Fibroblast of mammary gland (primary cell): Measurements from ENCODE around the gene KRTAP2-3.
A peak's percentile ranks its signal among the peaks of the same experiment; 100 is the strongest.
"Not testable (repeated sequence)": the region's sequence is repeated elsewhere in the genome, so short reads cannot be mapped to it uniquely, and the experiment has no call there.

ENCODE experiments used
- DNase-seq: peaks from one replicate; pipeline ENCODE4 v3.0.0-alpha.2; 2010; ENCODE audit warnings: low read depth
- H3K4me3 ChIP-seq: 2 replicates; pipeline ENCODE4 v1.5.1; 2011; ENCODE audit warnings: low read depth, mild to moderate bottlenecking, low read length, moderate library complexity; ENCODE audit not compliant: control insufficient read depth
- CTCF ChIP-seq: conservative IDR thresholded peaks from 2 replicates; pipeline ENCODE4 v1.5.1; 2011; ENCODE audit warnings: low read depth, low read length, inconsistent platforms; ENCODE audit not compliant: control insufficient read depth, insufficient read depth

The KRTAP2-3 gene

DNA sequence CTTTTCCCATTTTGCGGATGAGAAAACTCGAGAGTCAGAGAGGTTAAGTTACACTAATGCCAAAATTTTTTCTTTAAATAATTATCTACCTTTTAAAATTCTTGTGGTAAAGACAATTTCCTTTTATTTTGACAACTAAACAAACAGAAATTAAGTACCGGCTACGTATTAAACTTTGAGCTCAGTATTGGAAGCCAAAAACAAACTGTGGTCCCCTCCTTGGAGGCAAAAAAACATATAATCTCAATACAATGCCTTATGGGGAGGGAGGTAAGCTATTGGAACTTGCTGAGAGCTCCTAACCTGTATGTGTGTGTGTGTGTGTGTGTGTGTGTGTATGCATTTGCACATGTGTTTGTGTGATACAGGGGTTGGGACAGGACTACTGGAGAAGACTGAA lies 3.5 kb upstream of the KRTAP2-3 start:
- no peak for DNase-seq
- no peak overlapping the region for H3K4me3 ChIP-seq
- no peak for TF ChIP-seq CTCF

DNA sequence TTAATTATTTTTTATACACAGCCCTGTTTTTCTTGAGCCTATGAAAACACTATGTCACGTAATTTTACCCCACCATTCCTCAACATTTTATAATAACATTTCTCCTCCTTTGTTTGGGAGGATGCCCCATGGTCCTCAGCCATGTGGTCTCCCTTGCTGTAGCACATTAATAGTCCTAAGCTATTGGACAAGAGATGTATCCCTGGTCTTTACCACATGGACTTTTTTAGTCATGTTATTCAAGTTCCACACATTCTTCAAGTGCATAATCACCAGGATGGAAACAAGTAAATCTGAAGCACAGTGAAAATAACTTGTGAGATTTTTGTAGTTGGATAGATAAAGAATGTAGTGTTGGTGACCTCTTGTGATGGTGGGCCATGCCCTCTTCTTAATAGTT lies 2.0 kb upstream of the KRTAP2-3 start:
- H3K4me3 ChIP-seq, result no peak overlapping the region
- TF ChIP-seq CTCF, result no peak
- peak; percentile 89 for DNase-seq

DNA sequence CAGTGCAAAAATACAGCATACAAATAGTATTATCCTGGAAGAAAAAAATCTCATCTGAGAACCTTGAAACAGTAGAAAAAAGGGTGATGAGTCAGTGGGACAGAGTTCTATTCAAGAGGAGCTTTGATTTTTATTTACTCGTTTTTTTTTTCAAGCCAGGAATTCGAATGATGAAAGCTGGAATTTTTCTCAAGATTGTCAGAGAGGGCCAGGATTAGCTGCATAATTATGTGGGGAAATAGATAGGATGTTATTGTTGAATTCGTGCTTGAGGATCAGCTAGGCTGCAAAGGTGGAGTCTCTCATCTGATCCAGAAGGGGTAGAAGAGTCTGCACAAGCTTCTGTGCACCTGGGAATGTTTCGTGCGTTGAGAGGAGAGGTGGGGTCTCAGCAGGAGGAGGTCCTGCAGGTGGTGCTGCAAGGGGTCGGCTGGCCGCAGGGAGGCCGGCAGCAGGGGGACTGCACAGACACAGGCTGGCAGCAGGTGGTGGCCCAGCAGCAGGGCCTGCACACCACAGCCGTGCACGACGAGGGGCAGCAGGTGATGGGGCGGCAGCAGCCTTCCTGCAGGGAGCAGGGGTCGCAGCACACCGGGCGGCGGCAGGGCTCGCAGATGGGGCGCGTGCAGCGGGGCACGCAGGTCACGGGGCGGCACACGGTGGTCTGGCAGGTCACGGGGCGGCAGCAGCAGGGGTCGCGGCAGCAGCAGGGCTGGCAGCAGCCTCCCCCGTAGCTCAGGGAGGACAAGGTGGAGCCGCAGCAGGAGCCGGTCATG lies 450 bp downstream of the KRTAP2-3 start:
- H3K4me3 ChIP-seq, result not testable (repeated sequence)
- peak; percentile 86 for DNase-seq

DNA sequence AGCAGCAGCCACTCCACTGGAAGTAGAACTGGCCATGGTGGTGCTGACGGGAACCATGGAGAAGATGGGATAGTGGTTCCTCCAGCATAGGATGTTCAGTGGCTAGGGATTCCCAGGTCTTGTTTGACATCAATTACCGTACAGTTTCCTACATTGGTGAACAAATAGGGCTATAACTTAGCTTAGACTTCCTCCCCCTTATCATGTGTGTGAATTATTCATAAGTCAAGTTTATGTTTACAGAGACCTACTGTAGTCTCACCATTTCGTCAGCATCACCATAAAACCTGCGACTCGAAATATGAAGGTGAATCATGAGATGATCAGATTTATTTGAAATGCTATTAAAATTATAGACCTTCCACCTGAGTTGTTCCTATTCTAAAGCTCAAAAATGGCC lies 1.2 kb downstream of the KRTAP2-3 start:
- no peak for TF ChIP-seq CTCF
- DNase-seq, result peak; percentile 15
- H3K4me3 ChIP-seq, result no peak overlapping the region

DNA sequence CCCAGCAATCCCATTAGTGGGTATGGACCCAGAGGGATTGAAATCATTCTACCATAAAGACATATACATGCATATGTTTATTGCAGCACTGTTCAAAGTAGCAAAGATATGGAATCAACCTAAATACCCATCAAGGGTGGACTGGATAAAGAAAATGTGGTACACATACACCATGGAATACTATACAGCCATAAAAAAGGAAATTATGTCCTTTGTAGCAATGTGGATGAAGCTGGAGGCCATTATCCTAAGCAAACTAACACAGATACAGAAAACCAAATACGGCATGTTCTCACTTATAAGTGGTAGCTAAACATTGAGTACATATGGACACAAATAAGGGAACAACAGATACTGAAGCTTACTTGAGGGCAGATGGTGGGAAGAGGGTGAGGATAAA lies 2.4 kb downstream of the KRTAP2-3 start:
- no peak overlapping the region for H3K4me3 ChIP-seq
- TF ChIP-seq CTCF, result no peak
- DNase-seq, result no peak

DNA sequence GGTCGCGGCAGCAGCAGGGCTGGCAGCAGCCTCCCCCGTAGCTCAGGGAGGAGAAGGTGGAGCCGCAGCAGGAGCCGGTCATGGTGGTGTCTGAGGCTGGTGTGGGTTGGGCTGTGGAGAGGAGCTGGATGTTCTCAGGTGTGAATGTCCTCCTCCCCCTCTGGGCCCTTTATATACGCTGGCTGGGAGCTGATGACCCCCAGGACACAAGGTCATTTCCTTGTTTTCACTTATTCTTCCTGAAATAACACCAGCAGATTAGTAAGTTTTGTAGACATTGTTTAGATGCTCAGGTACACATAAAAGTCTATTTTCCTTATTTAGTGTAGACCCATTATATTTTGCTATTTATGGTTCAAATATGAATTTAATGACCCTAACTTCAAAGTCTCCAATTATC lies 4.8 kb downstream of the KRTAP2-3 start, which contains the start of gene KRTAP2-2:
Gene KRTAP2-2 (minus strand): TSS at position 101 of the 400 bp plus-strand sequence. CDS start 19 bp downstream, at position 82.
- not testable (repeated sequence) for H3K4me3 ChIP-seq, DNase-seq

GRCh38 chr17:41054556-41054955 lies 5.4 kb downstream of the KRTAP2-3 start:
- DNase-seq, H3K4me3 ChIP-seq: not testable (repeated sequence)

GRCh38 chr17:41054025-41054424 lies 5.9 kb downstream of the KRTAP2-3 start:
- H3K4me3 ChIP-seq, result no peak overlapping the region
- no peak for TF ChIP-seq CTCF
- DNase-seq, result no peak
